Right kidney (tissue), 1 donor: ENCODE results near the gene GDF15.

Source experiments
- DNase-seq: peaks from one replicate; pipeline ENCODE4 v3.0.0-alpha.2; 2016

The GDF15 gene

DNA sequence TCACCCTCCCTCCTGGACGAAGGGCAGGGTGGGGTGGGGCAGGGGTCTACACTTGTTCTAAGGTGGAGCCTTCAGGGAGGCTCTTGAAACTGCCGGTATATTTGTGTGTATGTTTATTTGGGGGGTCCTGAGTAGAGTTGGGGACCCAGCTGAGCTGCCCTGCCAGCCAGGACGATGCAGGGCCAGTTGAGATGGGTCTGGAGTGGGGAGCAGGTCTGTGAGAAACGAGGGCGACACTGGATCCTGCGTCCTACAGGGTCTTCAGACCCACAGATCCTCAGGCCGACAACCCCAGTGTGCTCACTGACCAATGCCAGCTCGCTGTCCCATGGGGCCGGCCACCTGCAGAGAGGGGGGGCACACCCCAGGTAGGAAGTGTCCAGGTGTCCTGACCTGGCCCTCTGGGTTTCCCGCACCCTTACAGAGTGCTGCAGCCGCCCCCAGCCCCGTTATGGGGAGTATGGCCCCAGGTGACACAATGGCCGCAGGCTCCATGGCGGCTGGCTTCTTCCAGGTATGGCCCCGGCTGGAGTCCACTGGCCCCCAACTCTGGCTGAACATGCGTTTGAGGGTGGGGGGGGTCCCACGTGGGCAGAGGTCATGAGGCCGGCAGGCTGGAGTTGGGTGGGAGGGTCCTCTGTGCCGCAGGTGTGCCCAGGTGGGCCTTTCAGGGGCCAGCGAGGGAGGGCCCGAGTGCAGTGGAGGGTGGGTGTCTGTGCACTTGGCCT, 44.6 kb downstream of the GDF15 start:
- peak; percentile 12 for DNase-seq

- DNase-seq, result peak; percentile 37
Observed at GRCh38 chr19:18431351-18432197, 45.6 kb downstream of the GDF15 start.

- DNase-seq, result no peak
Observed at GRCh38 chr19:18432275-18433014, 46.5 kb downstream of the GDF15 start.

GRCh38 chr19:18433015-18433691, 47.2 kb downstream of the GDF15 start:
- peak; percentile 81 for DNase-seq

DNA sequence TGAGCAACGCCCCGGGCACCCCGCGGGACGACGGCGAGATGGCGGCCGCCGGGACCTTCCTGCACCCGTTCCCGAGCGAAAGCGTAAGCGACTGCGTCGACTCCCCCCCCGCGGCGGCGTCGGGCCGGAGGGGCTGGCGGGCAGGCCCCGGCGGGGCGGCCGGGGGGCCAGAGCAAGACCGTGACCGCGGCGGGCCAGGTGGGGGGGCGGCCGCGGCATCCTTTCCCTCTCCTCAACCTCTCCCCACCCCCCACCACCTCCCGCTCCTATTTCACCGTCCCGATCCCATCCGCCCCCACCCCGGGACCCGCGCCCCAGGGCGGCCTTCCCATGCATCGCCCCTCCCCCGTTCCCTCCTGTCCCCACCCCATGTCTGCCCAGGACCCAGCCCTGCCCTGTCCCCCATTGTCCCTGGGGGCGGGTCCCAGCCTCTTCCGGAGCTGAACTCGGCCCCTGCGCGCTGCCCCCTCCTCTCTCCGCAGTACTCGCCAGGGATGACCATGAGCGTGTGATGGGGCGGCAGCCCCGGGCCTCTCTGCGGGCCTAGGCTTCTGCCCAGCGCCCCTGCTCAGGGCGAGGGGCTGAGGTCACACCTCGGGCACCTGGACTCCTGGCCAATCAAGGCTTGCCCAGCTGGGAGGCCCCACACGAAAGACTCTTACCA, 47.9 kb downstream of the GDF15 start:
- DNase-seq, result peak; percentile 56

- peak; percentile 12 for DNase-seq
Observed at GRCh38 chr19:18434411-18435175, 48.6 kb downstream of the GDF15 start.

- peak; percentile 26 for DNase-seq
Observed at GRCh38 chr19:18435178-18435841, 49.4 kb downstream of the GDF15 start.

DNA sequence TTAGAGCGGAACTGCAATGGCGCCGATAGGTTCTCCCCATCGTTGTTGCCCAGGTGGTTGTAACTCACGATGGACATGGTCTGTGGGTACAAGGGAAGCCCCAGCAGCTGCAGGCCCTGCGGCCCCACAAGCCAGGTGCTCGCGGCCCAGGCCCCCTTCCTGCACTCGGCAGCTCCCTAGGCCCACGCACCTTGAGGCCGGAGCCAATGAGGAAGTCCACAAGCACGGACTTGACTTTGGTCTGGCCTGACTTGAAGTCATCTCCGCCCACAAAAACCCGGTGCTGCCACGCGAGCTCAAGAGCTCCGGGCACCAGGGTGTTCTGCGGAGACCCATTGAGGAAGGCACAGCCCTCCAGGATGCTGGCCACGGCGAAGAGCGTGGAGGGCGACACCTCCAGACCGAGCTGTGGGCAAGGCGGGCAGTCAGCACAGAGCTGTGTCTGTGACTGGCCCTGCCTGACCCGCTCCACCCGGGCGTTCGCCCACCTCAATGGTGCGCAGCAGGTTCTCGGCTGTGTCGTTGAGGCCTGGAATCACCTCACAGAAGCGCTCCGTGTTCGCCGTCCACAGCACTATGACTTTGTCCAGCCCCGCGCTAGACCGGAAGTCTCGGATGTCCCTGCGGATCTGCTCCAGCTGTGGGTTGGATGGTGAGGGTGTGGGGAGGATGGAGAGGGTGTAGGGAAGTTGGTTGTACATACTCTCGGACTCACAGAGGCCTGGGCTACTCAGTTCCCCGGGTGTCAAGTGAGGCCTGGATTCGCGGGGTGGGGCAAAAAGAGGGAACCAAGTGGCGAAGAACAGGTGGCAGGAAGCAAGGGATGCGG, 50.1 kb downstream of the GDF15 start:
- DNase-seq, result no peak

- DNase-seq, result peak; percentile 84
Observed at GRCh38 chr19:18436671-18437490, 50.9 kb downstream of the GDF15 start.

GRCh38 chr19:18437491-18438330, 51.8 kb downstream of the GDF15 start, which contains the start of gene ISYNA1:
ISYNA1 (minus strand) TSS chr19:18438133; CDS start chr19:18437979, 154 bp downstream.
- peak; percentile 82 for DNase-seq

GRCh38 chr19:18438331-18439024, 52.5 kb downstream of the GDF15 start:
- DNase-seq, result peak; percentile 76
